Panc1 (cell line): ENCODE measurements around the gene RASSF7. TPM values are rescaled to one million over a fixed set of nuclear protein-coding genes. Genes with fewer than 3 reads are reported as not detected.

Source experiments
- ATAC-seq: fragments of 200-7000 bp; cut with Tn5 transposase; 2 replicates; pipeline ENCODE4 v1.9.1; 2020; ENCODE audit warnings: mild to moderate bottlenecking, moderate library complexity
- BruUV-seq: library from RNA; stranded (reverse); fragments of 400-500 nt; replicated peaks from 2 replicates; lab custom pipeline; 2021; lab: Mats Ljungman, UMichigan
- CTCF ChIA-PET: fragments of 300-600 bp; sonication (Branson Sonifier 250); formaldehyde crosslinking; loops from one replicate; lab custom pipeline; 2022; ENCODE audit warnings: antibody characterized with exemption; lab: Charles Lee
- POLR2A ChIA-PET: fragments of 300-600 bp; sonication (Branson Sonifier 250); formaldehyde crosslinking; loops from one replicate; lab custom pipeline; 2022; ENCODE audit warnings: antibody characterized with exemption; lab: Charles Lee
- DNase-seq: peaks from one replicate; pipeline ENCODE4 v3.0.0-alpha.2; 2010; ENCODE audit warnings: low read depth, low spot score
- H3K27ac ChIP-seq: 2 replicates; pipeline ENCODE4 v1.5.1; 2011; ENCODE audit warnings: mild to moderate bottlenecking, low read length, inconsistent platforms
- H3K27me3 ChIP-seq: fragments of 200-500 bp; sonication (Bioruptor generic); 2 replicates; pipeline ENCODE4 v1.6.0; 2014; ENCODE audit warnings: low read length, inconsistent platforms; ENCODE audit not compliant: control insufficient read depth, insufficient read depth
- H3K36me3 ChIP-seq: fragments of 200-500 bp; sonication (Bioruptor generic); 2 replicates; pipeline ENCODE4 v1.5.1; 2014; ENCODE audit warnings: inconsistent platforms, mild to moderate bottlenecking, low read length, moderate library complexity; ENCODE audit not compliant: control insufficient read depth, insufficient read depth
- H3K4me1 ChIP-seq: 2 replicates; pipeline ENCODE4 v1.5.1; 2011; ENCODE audit warnings: inconsistent platforms, mild to moderate bottlenecking, low read length, moderate library complexity; ENCODE audit not compliant: control insufficient read depth, insufficient read depth
- H3K4me3 ChIP-seq, 2 experiments: 2 replicates each; pipeline ENCODE4 v1.5.1; 2011 to 2012; ENCODE audit warnings: low read depth in 2 of 2, low read length in 2 of 2, mild to moderate bottlenecking in 2 of 2, inconsistent platforms in 1 of 2, moderate library complexity in 1 of 2
- H3K9me3 ChIP-seq: fragments of 200-500 bp; sonication (Bioruptor generic); 2 replicates; pipeline ENCODE4 v1.5.1; 2014; ENCODE audit warnings: low read depth, mild to moderate bottlenecking, inconsistent platforms, low read length, moderate library complexity; ENCODE audit not compliant: control insufficient read depth, insufficient read depth
- POLR2AphosphoS5 ChIP-seq: IDR thresholded peaks from 2 replicates; pipeline ENCODE4 v1.6.1; 2012; ENCODE audit warnings: mild to moderate bottlenecking, low read depth, low read length, moderate library complexity
- REST ChIP-seq, 2 experiments: IDR thresholded peaks; 2 replicates each; pipeline ENCODE4 v1.6.1; 2011 to 2012; ENCODE audit warnings: low read depth in 2 of 2, control low read depth in 1 of 2, low read length in 1 of 2, mild to moderate bottlenecking in 1 of 2, moderate library complexity in 1 of 2; ENCODE audit not compliant: insufficient read depth in 1 of 2
- SIN3A ChIP-seq: IDR thresholded peaks from 2 replicates; pipeline ENCODE4 v1.6.1; 2012; ENCODE audit warnings: low read depth, mild to moderate bottlenecking, low read length, moderate library complexity, borderline replicate concordance; ENCODE audit not compliant: insufficient read depth
- TCF7L2 ChIP-seq: IDR thresholded peaks from 2 replicates; pipeline ENCODE4 v1.6.1; 2011; ENCODE audit warnings: mild to moderate bottlenecking, low read depth, low read length, inconsistent platforms
- in situ Hi-C: cut with HindIII; loops from 2 replicates; pipeline ENCODE4 v1.10.0; 2016; ENCODE audit warnings: low sequenced_read_pairs, low pct_unique_long_range_greater_than_20kb
- intact Hi-C: fragments of 100-400 bp; cut with micrococcal nuclease; formaldehyde crosslinking; loops from one replicate; pipeline ENCODE4 v1.10.0; 2022; ENCODE audit not compliant: unreplicated experiment
- total RNA-seq: library from RNA; stranded (reverse); gene quantifications from one replicate; pipeline ENCODE4 v1.2.1, GENCODE V29; 2021; ENCODE audit not compliant: unreplicated experiment
- TF ChIP-seq, protein P1 (sequence below): fragments of 450-650 bp; IDR thresholded peaks from 2 replicates; pipeline ENCODE4 v1.5.1; 2017; ENCODE audit warnings: mild to moderate bottlenecking

Gene RASSF7
- total RNA-seq, 1 experiment from 2014 or later, result 81.8 TPM

GRCh38 chr11:518463-519202 lies 42.1 kb upstream of the RASSF7 start:
- ATAC-seq (peak; percentile 99), DNase-seq (peak; percentile 87)
- TF ChIP-seq, protein P1, sequence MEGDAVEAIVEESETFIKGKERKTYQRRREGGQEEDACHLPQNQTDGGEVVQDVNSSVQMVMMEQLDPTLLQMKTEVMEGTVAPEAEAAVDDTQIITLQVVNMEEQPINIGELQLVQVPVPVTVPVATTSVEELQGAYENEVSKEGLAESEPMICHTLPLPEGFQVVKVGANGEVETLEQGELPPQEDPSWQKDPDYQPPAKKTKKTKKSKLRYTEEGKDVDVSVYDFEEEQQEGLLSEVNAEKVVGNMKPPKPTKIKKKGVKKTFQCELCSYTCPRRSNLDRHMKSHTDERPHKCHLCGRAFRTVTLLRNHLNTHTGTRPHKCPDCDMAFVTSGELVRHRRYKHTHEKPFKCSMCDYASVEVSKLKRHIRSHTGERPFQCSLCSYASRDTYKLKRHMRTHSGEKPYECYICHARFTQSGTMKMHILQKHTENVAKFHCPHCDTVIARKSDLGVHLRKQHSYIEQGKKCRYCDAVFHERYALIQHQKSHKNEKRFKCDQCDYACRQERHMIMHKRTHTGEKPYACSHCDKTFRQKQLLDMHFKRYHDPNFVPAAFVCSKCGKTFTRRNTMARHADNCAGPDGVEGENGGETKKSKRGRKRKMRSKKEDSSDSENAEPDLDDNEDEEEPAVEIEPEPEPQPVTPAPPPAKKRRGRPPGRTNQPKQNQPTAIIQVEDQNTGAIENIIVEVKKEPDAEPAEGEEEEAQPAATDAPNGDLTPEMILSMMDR, result peak; percentile 100
- peak; percentile 67; the same call in 1 of the 2 replicates for TF ChIP-seq POLR2AphosphoS5
- TF ChIP-seq SIN3A, result peak; percentile 92; the same call in 1 of the 2 replicates
- TF ChIP-seq REST (IDR thresholded peaks at IDR 0.05; ENCODE audit: insufficient read depth in 1 of 2, low read depth in 2 of 2, low read length in 1 of 2), result no peak
- TF ChIP-seq TCF7L2, result peak; percentile 62; the same call in 1 of the 2 replicates
- ChIA-PET POLR2A (interaction anchor here (0.5 to 1.3 kb wide), 4 partner anchors 12 to 375 kb away, joined by 3 to 5 read pairs (median 4); partner anchors contain the start of gene HRAS), CTCF (interaction anchor here (0.6 to 1.6 kb wide), 8 partner anchors 14 to 197 kb away, joined by 3 to 11 read pairs (median 4); no protein-coding TSS in a partner anchor)
- Histone ChIP-seq H3K4me3 (peak overlapping the region; percentile 35 to 73), H3K9me3 (peaks cover 3% of the 10 kb centered on the region; the same call in 1 of the 2 replicates), H3K36me3 (no peaks in the 10 kb centered on the region), H3K27ac (peak overlapping the region; percentile 77), H3K4me1 (peaks cover 6% of the 10 kb centered on the region; the same call in 1 of the 2 replicates), H3K27me3 (no peaks in the 10 kb centered on the region)
- no TSS peak for BruUV-seq
- intact Hi-C loops, result loop anchor here (5.0 kb wide), 1 partner anchor 66 kb away; the partner anchor contains the start of gene PTDSS2
- in situ Hi-C loops, result no loop called here

- no peak for TF ChIP-seq POLR2AphosphoS5
- TF ChIP-seq REST (IDR thresholded peaks at IDR 0.05; ENCODE audit: insufficient read depth in 1 of 2, low read depth in 2 of 2, low read length in 1 of 2), result no peak
- TF ChIP-seq, protein P1, result no peak
- TF ChIP-seq SIN3A, result no peak
- TF ChIP-seq TCF7L2, result no peak
- CTCF ChIA-PET, result no interaction called here
- in situ Hi-C loops, result no loop called here
Measured at GRCh38 chr11:520428-521176, 40.2 kb upstream of the RASSF7 start.

More at GRCh38 chr11:520428-521176, 40.2 kb upstream of the RASSF7 start:
- Histone ChIP-seq H3K9me3 (peaks cover 3% of the 10 kb centered on the region; the same call in 1 of the 2 replicates), H3K27ac (no peak overlapping the region), H3K4me3 (no peak overlapping the region), H3K36me3 (no peaks in the 10 kb centered on the region), H3K27me3 (no peaks in the 10 kb centered on the region), H3K4me1 (peaks cover 6% of the 10 kb centered on the region; the same call in 1 of the 2 replicates)
- no TSS peak for BruUV-seq
- intact Hi-C loops, result no loop called here
- POLR2A ChIA-PET, result interaction anchor here (1.7 kb wide), 1 partner anchor 12 kb away, joined by 8 read pairs; no protein-coding TSS in a partner anchor
- no peak for DNase-seq
- no peak for ATAC-seq
